ENCODE measurements around the gene ALAD. TPM values are rescaled to one million over a fixed set of nuclear protein-coding genes. Genes with fewer than 3 reads are reported as not detected.
"Not testable (repeated sequence)": the region's sequence is repeated elsewhere in the genome, so short reads cannot be mapped to it uniquely, and the experiment has no call there.

The ALAD gene
- total and polyA plus RNA-seq, 2 of the 13 experiments (the other 11 are each of a cell fraction or from before 2014, with no cell fraction given), result 21.8 to 30.1 TPM

- no peak overlapping the region for H3K4me3 ChIP-seq (replicated peaks in 1 of 3; ENCODE audit: insufficient read depth in 1 of 3, low read depth in 2 of 3, low read length in 3 of 3)
- no peaks in the 10 kb centered on the region for H3K27me3 ChIP-seq (ENCODE audit: control insufficient read depth in 1 of 2, insufficient read depth in 2 of 2, low read length in 2 of 2)
- no peak for DNase-seq (ENCODE audit: low spot score)
- H3K36me3 ChIP-seq (replicated peaks in 1 of 2; ENCODE audit: control insufficient read depth in 1 of 2, insufficient read depth in 2 of 2, low read length in 2 of 2), result no peaks in the 10 kb centered on the region
- CTCF ChIA-PET (ENCODE audit: low intra/inter-chr PET ratio, low total read pairs), result interaction anchor here (3.9 kb wide), 1 partner anchor 212 kb away, joined by 34 read pairs; no protein-coding TSS in a partner anchor
- no peak overlapping the region for H3K9ac ChIP-seq (ENCODE audit: insufficient read depth, low read depth, low read length)
- no peak for FAIRE-seq
- intact Hi-C loops (cut with micrococcal nuclease; ENCODE audit: unreplicated experiment), result loop anchor here (5.0 kb wide), 1 partner anchor 63 kb away; no protein-coding TSS in a partner anchor
- no peaks in the 10 kb centered on the region for H3K79me2 ChIP-seq (ENCODE audit: insufficient read depth, low read length)
- 26% methylated on average over 2 of the region's 2 CpGs for WGBS (ENCODE audit: low lambda C conversion rate)
- no peaks in the 10 kb centered on the region for H3K9me3 ChIP-seq (ENCODE audit: low read length)
- BruUV-seq (replicated peaks), result no TSS peak
- no peak overlapping the region for H3K27ac ChIP-seq (ENCODE audit: extremely low read length, insufficient read depth, low read length)
- POLR2A ChIA-PET, result no interaction called here
- H2AFZ ChIP-seq (ENCODE audit: low read length), result no peak overlapping the region
- H3K4me2 ChIP-seq (ENCODE audit: low read depth, low read length), result no peak overlapping the region
- no peak for TF ChIP-seq GABPA (IDR thresholded peaks at IDR 0.05; ENCODE audit: low read depth, low read length)
- no peak for TF ChIP-seq GABPA (CRISPR knock-in tag; IDR thresholded peaks at IDR 0.05; ENCODE audit: low read depth)
- TF ChIP-seq PLRG1 (conservative IDR thresholded peaks at IDR 0.05), result no peak
- TF ChIP-seq, protein P1, sequence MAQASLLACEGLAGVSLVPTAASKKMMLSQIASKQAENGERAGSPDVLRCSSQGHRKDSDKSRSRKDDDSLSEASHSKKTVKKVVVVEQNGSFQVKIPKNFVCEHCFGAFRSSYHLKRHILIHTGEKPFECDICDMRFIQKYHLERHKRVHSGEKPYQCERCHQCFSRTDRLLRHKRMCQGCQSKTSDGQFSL (CRISPR knock-in tag; IDR thresholded peaks at IDR 0.05), result no peak
- no peak for TF ChIP-seq ZNF121 (CRISPR knock-in tag; IDR thresholded peaks at IDR 0.05)
- TF ChIP-seq E2F5 (CRISPR knock-in tag; conservative IDR thresholded peaks at IDR 0.05), result no peak
- no peak for TF ChIP-seq ZNF572 (CRISPR knock-in tag; IDR thresholded peaks at IDR 0.05)
- no peak for TF ChIP-seq MED8 (CRISPR knock-in tag; IDR thresholded peaks at IDR 0.05; ENCODE audit: insufficient replicate concordance)
- TF ChIP-seq, protein P2, sequence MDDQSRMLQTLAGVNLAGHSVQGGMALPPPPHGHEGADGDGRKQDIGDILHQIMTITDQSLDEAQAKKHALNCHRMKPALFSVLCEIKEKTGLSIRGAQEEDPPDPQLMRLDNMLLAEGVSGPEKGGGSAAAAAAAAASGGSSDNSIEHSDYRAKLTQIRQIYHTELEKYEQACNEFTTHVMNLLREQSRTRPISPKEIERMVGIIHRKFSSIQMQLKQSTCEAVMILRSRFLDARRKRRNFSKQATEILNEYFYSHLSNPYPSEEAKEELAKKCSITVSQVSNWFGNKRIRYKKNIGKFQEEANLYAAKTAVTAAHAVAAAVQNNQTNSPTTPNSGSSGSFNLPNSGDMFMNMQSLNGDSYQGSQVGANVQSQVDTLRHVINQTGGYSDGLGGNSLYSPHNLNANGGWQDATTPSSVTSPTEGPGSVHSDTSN (CRISPR knock-in tag; IDR thresholded peaks at IDR 0.05; ENCODE audit: borderline replicate concordance), result no peak
- TF ChIP-seq ZNF12 (CRISPR knock-in tag; IDR thresholded peaks at IDR 0.05), result no peak
- TF ChIP-seq ZNF746 (CRISPR knock-in tag; IDR thresholded peaks at IDR 0.05), result no peak
- TF ChIP-seq ZNF766 (CRISPR knock-in tag; IDR thresholded peaks at IDR 0.05; ENCODE audit: borderline replicate concordance), result no peak
- TF ChIP-seq RARG (CRISPR knock-in tag; IDR thresholded peaks at IDR 0.05; ENCODE audit: low read depth), result no peak
- no peak for TF ChIP-seq HOXA3 (CRISPR knock-in tag; IDR thresholded peaks at IDR 0.05)
- no peak for TF ChIP-seq RXRA (CRISPR knock-in tag; IDR thresholded peaks at IDR 0.05)
- TF ChIP-seq MAX (IDR thresholded peaks at IDR 0.05), result no peak
- TF ChIP-seq KAT7 (CRISPR knock-in tag; IDR thresholded peaks at IDR 0.05; ENCODE audit: borderline replicate concordance), result no peak
- no peak for TF ChIP-seq FOXC1 (CRISPR knock-in tag; IDR thresholded peaks at IDR 0.05; ENCODE audit: borderline replicate concordance)
- no peak for TF ChIP-seq RBM22 (optimal IDR thresholded peaks at IDR 0.05; ENCODE audit: low read length)
- no peak for TF ChIP-seq ZNF263 (CRISPR knock-in tag; IDR thresholded peaks at IDR 0.05)
- peaks cover 18% of the 10 kb centered on the region for H3K4me1 ChIP-seq (ENCODE audit: insufficient read depth, low read length)
- H4K20me1 ChIP-seq (ENCODE audit: insufficient read depth, low read length), result no peaks in the 10 kb centered on the region
- ATAC-seq, result no peak
- in situ Hi-C loops (cut with HindIII; ENCODE audit: extremely low pct_ligation_motif_present, low pct_unique_long_range_greater_than_20kb), result loop anchor here (5.0 kb wide), 2 partner anchors 148 to 213 kb away; no protein-coding TSS in a partner anchor
Measured at GRCh38 chr9:113444736-113445135, 43.7 kb upstream of the ALAD start.

DNA sequence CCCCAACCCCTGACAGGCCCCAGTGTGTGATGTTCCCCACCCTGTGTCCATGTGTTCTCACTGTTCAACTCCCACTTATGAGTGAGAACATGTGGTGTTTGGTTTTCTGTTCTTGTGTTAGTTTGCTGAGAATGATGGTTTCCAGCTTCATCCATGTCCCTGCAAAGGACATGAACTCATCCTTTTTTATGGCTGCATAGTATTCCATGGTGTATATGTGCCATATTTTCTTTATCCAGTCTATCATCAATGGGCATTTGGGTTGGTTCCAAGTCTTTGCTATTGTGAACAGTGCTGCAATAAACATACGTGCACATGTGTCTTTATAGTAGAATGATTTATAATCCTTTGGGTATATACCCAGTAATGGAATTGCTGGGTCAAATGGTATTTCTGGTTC is 36.6 kb upstream of the ALAD start:
- in situ Hi-C loops (cut with HindIII; ENCODE audit: extremely low pct_ligation_motif_present, low pct_unique_long_range_greater_than_20kb); H3K4me1 ChIP-seq (ENCODE audit: insufficient read depth, low read length); ATAC-seq; DNase-seq (ENCODE audit: low spot score); H3K79me2 ChIP-seq (ENCODE audit: insufficient read depth, low read length); BruUV-seq (replicated peaks); CTCF ChIA-PET (ENCODE audit: low intra/inter-chr PET ratio, low total read pairs); H3K27me3 ChIP-seq (ENCODE audit: control insufficient read depth in 1 of 2, insufficient read depth in 2 of 2, low read length in 2 of 2); H3K4me3 ChIP-seq (replicated peaks in 1 of 3; ENCODE audit: insufficient read depth in 1 of 3, low read depth in 2 of 3, low read length in 3 of 3); H3K9ac ChIP-seq (ENCODE audit: insufficient read depth, low read depth, low read length); H3K4me2 ChIP-seq (ENCODE audit: low read depth, low read length); POLR2A ChIA-PET; FAIRE-seq; H4K20me1 ChIP-seq (ENCODE audit: insufficient read depth, low read length); H3K27ac ChIP-seq (ENCODE audit: extremely low read length, insufficient read depth, low read length); H2AFZ ChIP-seq (ENCODE audit: low read length); H3K36me3 ChIP-seq (replicated peaks in 1 of 2; ENCODE audit: control insufficient read depth in 1 of 2, insufficient read depth in 2 of 2, low read length in 2 of 2); H3K9me3 ChIP-seq (ENCODE audit: low read length): not testable (repeated sequence)
- intact Hi-C loops (cut with micrococcal nuclease; ENCODE audit: unreplicated experiment), result loop anchor here (5.0 kb wide), 1 partner anchor 705 kb away; no protein-coding TSS in a partner anchor
- WGBS (ENCODE audit: low lambda C conversion rate), result 94% methylated on average over 1 of the region's 1 CpG

All from HepG2 (cell line).